B cell (primary cell): ENCODE measurements around the gene SLC50A1. TPM values are rescaled to one million over a fixed set of nuclear protein-coding genes. Genes with fewer than 3 reads are reported as not detected.

ENCODE experiments used
- ATAC-seq: fragments of 200-7000 bp; cut with Tn5 transposase; one replicate; pipeline ENCODE4 v1.10.0; 2021; ENCODE audit warnings: low read depth, mild to moderate bottlenecking, moderate number of reproducible peaks, moderate library complexity
- CTCF ChIA-PET: fragments of 350-600 bp; sonication (Branson Sonifier 250); formaldehyde crosslinking; loops from one replicate; lab custom pipeline; 2021; ENCODE audit warnings: antibody characterized with exemption, inconsistent platforms; lab: Charles Lee
- POLR2A ChIA-PET: fragments of 350-600 bp; sonication (Branson Sonifier 250); formaldehyde crosslinking; loops from one replicate; lab custom pipeline; 2021; ENCODE audit warnings: antibody characterized with exemption; lab: Charles Lee
- DNase-seq: peaks from one replicate; pipeline ENCODE4 v3.0.0; 2013
- H2AFZ ChIP-seq: 2 replicates; pipeline ENCODE4 v1.6.1; 2012; ENCODE audit warnings: mild to moderate bottlenecking, low read depth, low read length; ENCODE audit not compliant: insufficient read depth, poor library complexity, severe bottlenecking
- H3K27ac ChIP-seq, 2 donors: 1 replicate in 1 of 2; 2 replicates in 1 of 2; pipeline ENCODE4 v1.5.1; 2012 to 2013; ENCODE audit warnings: low read length in 2 of 2, mild to moderate bottlenecking in 2 of 2, moderate library complexity in 1 of 2
- H3K27me3 ChIP-seq, 4 experiments: fragments of 200-600 bp in 1 of 4; sonication (generic) in 1 of 4; replicated peaks in 1 of 4; 1 replicate in 2 of 4; 2 replicates in 2 of 4; pipeline versions ENCODE4 v1.6.1 to v1.7.0; 2013 to 2016; ENCODE audit warnings: low read length in 3 of 4, mild to moderate bottlenecking in 2 of 4, mixed read lengths in 1 of 4, moderate library complexity in 1 of 4; ENCODE audit not compliant: insufficient read depth in 4 of 4, control insufficient read depth in 3 of 4; ENCODE audit errors: control extremely low read depth in 1 of 4
- H3K36me3 ChIP-seq, 2 experiments: replicated peaks in 1 of 2; 1 replicate in 1 of 2; 2 replicates in 1 of 2; pipeline versions ENCODE4 v1.6.1 to v1.7.1; 2013; ENCODE audit warnings: low read length in 1 of 2; ENCODE audit not compliant: insufficient read depth in 2 of 2, control insufficient read depth in 1 of 2; ENCODE audit errors: control extremely low read depth in 1 of 2, extremely low read depth in 1 of 2
- H3K4me1 ChIP-seq, 2 donors: fragments of 200-600 bp in 1 of 2; sonication (generic) in 1 of 2; 1 replicate in 1 of 2; 2 replicates in 1 of 2; pipeline versions ENCODE4 v1.5.1 to v1.6.1; 2013 to 2017; ENCODE audit warnings: low read length in 2 of 2; ENCODE audit not compliant: control insufficient read depth in 2 of 2, insufficient read depth in 2 of 2
- H3K4me2 ChIP-seq: replicated peaks from 2 replicates; pipeline ENCODE3; 2012; ENCODE audit warnings: mild to moderate bottlenecking, low read depth, low read length; ENCODE audit not compliant: poor library complexity, severe bottlenecking
- H3K4me3 ChIP-seq, 5 experiments: fragments of 200-600 bp in 1 of 5; sonication (generic) in 1 of 5; 1 replicate in 3 of 5; 2 replicates in 2 of 5; pipeline versions ENCODE4 v1.5.1 to v1.7.0; 2011 to 2016; ENCODE audit warnings: low read length in 4 of 5, mild to moderate bottlenecking in 4 of 5, low read depth in 2 of 5, control low read depth in 1 of 5, moderate library complexity in 1 of 5; ENCODE audit not compliant: insufficient read depth in 1 of 5; ENCODE audit errors: control extremely low read depth in 1 of 5, extremely low read depth in 1 of 5
- H3K79me2 ChIP-seq: fragments of 200-600 bp; sonication (generic); one replicate; pipeline ENCODE4 v1.6.0; 2016; ENCODE audit warnings: low read length; ENCODE audit not compliant: control insufficient read depth, insufficient read depth
- H3K9ac ChIP-seq: fragments of 200-600 bp; sonication (generic); 2 replicates; pipeline ENCODE4 v1.6.1; 2017; ENCODE audit warnings: mild to moderate bottlenecking, low read length, moderate library complexity
- H3K9me3 ChIP-seq, 3 donors: one replicate each; pipeline versions ENCODE4 v1.6.1 to v1.7.1; 2013; ENCODE audit warnings: low read length in 2 of 3; ENCODE audit not compliant: control insufficient read depth in 2 of 3, insufficient read depth in 1 of 3; ENCODE audit errors: control extremely low read depth in 1 of 3
- H4K20me1 ChIP-seq: 2 replicates; pipeline ENCODE4 v1.6.0; 2012; ENCODE audit warnings: mild to moderate bottlenecking, low read length; ENCODE audit not compliant: insufficient read depth, control insufficient read depth, poor library complexity, severe bottlenecking
- H3K27ac Mint-ChIP-seq: one replicate; pipeline ENCODE4 v1.8.0; 2021; ENCODE audit warnings: mixed read lengths
- H3K27me3 Mint-ChIP-seq: one replicate; pipeline ENCODE4 v1.8.0; 2021; ENCODE audit warnings: mixed read lengths
- H3K4me1 Mint-ChIP-seq: one replicate; pipeline ENCODE4 v1.8.0; 2021; ENCODE audit warnings: mixed read lengths
- H3K4me3 Mint-ChIP-seq: one replicate; pipeline ENCODE4 v1.8.0; 2021; ENCODE audit warnings: mixed read lengths
- H3K9me3 Mint-ChIP-seq: one replicate; pipeline ENCODE4 v1.8.0; 2022; ENCODE audit warnings: mixed read lengths; ENCODE audit not compliant: insufficient read depth
- CTCF ChIP-seq: fragments of 200-600 bp; IDR thresholded peaks from one replicate; pipeline ENCODE4 v1.8.0; 2022; ENCODE audit warnings: antibody characterized with exemption, mild to moderate bottlenecking
- EZH2 ChIP-seq: IDR thresholded peaks from 2 replicates; pipeline ENCODE4 v1.6.1; 2012; ENCODE audit warnings: borderline replicate concordance, low read depth, mild to moderate bottlenecking, moderate library complexity, low read length; ENCODE audit not compliant: insufficient read depth, poor library complexity, severe bottlenecking
- WGBS: methylation state at CpG from one replicate; pipeline ENCODE4 v1.1.5; 2013; ENCODE audit warnings: missing lambda C conversion rate; ENCODE audit not compliant: insufficient coverage; 5-methylcytosine and 5-hydroxymethylcytosine counted together
- intact Hi-C: fragments of 100-400 bp; cut with micrococcal nuclease; formaldehyde crosslinking; loops from one replicate; pipeline ENCODE4 v1.10.0; 2022
- polyA plus RNA-seq: library from polyadenylated mRNA; depleted of rRNA; stranded (reverse); fragments of >200 nt; gene quantifications from 2 replicates; pipeline ENCODE4 v1.2.3, GENCODE V29; 2012
- total RNA-seq, 2 donors: library from RNA; stranded (reverse); fragments of 120-200 nt in 1 of 2; gene quantifications; 1 replicate in 1 of 2; 2 replicates in 1 of 2; pipeline versions ENCODE4 v1.2.3 to v1.2.4, GENCODE V29; 2013 to 2022

The SLC50A1 gene
- total and polyA plus RNA-seq, 2 donors (not counting 1 experiment from before 2014, with no cell fraction given), result 62.8 to 86.8 TPM

DNA sequence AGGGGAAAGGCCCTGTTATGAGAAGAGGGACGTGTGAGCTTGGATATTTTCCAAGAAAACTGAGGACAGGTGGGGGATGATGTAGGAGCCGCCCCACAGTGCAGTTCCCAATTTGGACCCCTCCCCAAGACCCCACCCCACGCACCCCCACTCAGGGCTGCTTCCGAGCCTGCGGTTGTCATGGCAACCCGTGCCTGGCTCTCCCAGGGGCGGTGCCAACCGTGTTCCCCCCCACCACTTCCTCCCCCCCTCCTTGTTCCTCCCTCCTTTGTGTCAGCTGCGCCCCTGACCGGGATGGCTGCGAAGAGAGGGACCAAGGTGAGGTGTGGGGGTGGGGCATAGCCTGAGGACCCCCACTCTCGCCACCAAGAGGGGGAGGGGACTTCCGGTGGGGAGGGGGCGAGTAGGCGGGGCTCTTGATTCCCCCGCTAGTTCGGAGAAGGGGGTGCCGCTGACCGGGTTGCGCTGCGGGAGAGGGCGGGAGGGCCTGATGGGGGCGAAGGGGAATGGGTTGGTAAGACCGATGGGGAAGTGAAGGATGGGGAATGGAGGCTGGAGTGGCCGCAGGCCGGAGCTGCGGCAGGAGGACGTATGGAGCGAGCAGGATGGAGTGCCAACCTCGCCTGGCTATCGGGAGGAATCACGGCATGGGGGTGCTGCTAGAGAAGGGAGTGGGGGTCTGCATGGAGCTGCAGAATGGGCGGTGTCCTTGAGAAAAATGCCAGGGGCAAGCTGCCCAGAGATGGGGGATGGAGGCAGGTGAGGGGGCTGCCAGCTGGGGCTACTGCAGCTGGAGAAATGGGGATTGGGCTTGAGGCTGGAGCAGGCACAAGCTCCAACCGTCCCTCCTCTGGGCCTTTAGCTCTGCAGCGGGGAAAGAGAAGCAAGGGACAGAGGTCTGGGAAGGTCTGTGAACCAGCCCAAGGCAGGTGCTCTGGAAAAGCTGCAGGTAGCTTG, 39.0 kb downstream of the SLC50A1 start:
- DNase-seq (peak; percentile 67), ATAC-seq (no peak)
- Histone ChIP-seq H2AFZ (peak overlapping the region; percentile 97), H4K20me1 (no peaks in the 10 kb centered on the region), H3K9ac (peak overlapping the region; percentile 91), H3K79me2 (peaks cover 33% of the 10 kb centered on the region), H3K27me3 (no peaks in the 10 kb centered on the region), H3K4me2 (peak overlapping the region; percentile 78), H3K4me3 (peak overlapping the region; percentile 2 to 95 (median 73)), H3K4me1 (peaks cover 24 to 33% of the 10 kb centered on the region in 2 donors), H3K9me3 (no peaks in the 10 kb centered on the region), H3K27ac (no peak overlapping the region), H3K36me3 (peaks cover 0 to 11% of the 10 kb centered on the region in 2 experiments)
- peak overlapping the region; percentile 76 for H3K27ac Mint-ChIP-seq
- intact Hi-C loops, result loop anchor here (5.0 kb wide), 2 partner anchors 68 to 202 kb away; partner anchors contain the start of genes CKS1B and SHC1
- TF ChIP-seq CTCF, result no peak
- no peak for TF ChIP-seq EZH2
- H3K9me3 Mint-ChIP-seq, result no peaks in the 10 kb centered on the region
- peak overlapping the region; percentile 97 for H3K4me3 Mint-ChIP-seq
- H3K4me1 Mint-ChIP-seq, result peaks cover 35% of the 10 kb centered on the region
- WGBS, result 14% methylated on average over 23 of the region's 35 CpGs
- ChIA-PET POLR2A (interaction anchor here (0.7 to 2.4 kb wide), 4 partner anchors 10 to 53 kb away, joined by 4 to 15 read pairs (median 8); no protein-coding TSS in a partner anchor), CTCF (interaction anchor here (0.7 to 12.7 kb wide), 19 partner anchors 10 to 356 kb away, joined by 3 to 196 read pairs (median 4); partner anchors contain the start of genes EFNA3, MTX1 and THBS3)
- H3K27me3 Mint-ChIP-seq, result no peaks in the 10 kb centered on the region
